Kidney epithelial cell (primary cell): Measurements from ENCODE around the gene CCDC85C. TPM values are rescaled to one million over a fixed set of nuclear protein-coding genes. Genes with fewer than 3 reads are reported as not detected.

Experiments used
- DNase-seq: peaks from one replicate; pipeline ENCODE4 v3.0.0-alpha.2; 2010; ENCODE audit warnings: low read depth
- H3K27me3 ChIP-seq: 2 replicates; pipeline ENCODE4 v1.6.0; 2011; ENCODE audit warnings: low read length; ENCODE audit not compliant: control insufficient read depth, insufficient read depth
- H3K36me3 ChIP-seq: 2 replicates; pipeline ENCODE4 v1.5.1; 2011; ENCODE audit warnings: low read length; ENCODE audit not compliant: control insufficient read depth, insufficient read depth
- H3K4me3 ChIP-seq: 2 replicates; pipeline ENCODE4 v1.5.1; 2011; ENCODE audit warnings: low read depth, mild to moderate bottlenecking, control low read depth, low read length
- CTCF ChIP-seq: IDR thresholded peaks from 2 replicates; pipeline ENCODE4 v1.5.1; 2011; ENCODE audit warnings: mild to moderate bottlenecking, moderate library complexity, low read length, control low read depth, inconsistent platforms; ENCODE audit not compliant: insufficient read depth, poor library complexity, severe bottlenecking
- total RNA-seq: library from RNA; depleted of rRNA; stranded (reverse); fragments of >200 nt; gene quantifications from 2 replicates; pipeline ENCODE4 v1.2.3, GENCODE V29; 2015

CCDC85C gene
- total RNA-seq, 1 donor from 2014 or later, result 32.4 TPM

DNA sequence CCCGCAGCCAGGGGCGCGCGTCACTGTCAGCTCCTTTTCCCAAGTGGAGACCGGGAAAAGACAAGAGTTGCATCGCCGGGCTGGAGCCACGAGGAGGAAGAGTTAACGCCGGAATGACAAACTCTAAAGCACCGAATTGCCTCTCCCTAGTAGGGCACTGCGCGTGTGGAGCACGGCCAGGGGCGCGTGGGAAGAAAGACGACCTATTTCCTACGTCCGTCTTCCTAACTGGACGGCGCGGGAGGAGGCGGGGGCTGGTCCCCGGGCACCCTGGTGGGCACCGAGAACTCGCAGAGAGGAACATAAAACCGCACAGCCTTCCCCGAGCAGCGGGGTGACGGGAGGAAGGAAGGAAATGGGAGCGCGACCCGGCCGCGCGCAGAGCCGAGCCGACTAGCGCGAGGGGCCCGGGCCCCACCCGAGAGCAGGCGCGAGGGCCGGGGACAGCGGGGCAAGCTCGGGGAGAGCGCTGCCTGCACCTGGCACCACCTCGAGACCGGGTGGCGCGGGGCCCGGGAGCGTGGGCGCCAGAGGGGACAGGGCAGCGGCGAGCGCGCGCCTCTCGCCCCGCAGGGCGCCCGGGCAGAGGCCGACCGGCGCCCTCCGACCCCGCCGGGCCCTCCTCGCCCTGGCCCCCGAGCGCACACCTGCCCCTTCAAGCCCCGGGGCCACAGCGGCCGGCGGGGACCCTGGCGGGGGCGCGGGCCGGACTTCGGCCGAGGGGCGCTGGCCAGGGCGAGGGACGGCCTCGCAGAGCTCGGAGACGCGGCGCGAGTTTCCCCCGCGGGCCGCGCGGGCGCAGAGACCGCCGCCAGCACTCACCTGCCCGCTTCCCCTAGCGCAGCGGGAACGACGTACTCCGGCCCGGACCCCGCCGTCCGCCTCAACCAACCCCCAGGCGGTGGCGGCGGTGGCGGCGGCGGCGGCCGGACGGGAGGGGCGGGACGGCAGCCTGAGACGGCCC is 123.8 kb downstream of the CCDC85C start, which contains the start of gene SETD3:
TSS of gene SETD3 (minus strand) at position 954 of the 964 bp plus-strand sequence. CDS start 15,054 bp downstream, outside the sequence.
- H3K4me3 ChIP-seq, result peak within 1 kb of the TSS; percentile 97
- no peak for DNase-seq
- TF ChIP-seq CTCF, result peak; percentile 26
- H3K27me3 ChIP-seq, result no peaks in the 10 kb centered on the region
- no peaks in the 10 kb centered on the region for H3K36me3 ChIP-seq

- no peak for TF ChIP-seq CTCF
- DNase-seq, result no peak
- Histone ChIP-seq H3K27me3 (no peaks in the 10 kb centered on the region), H3K4me3 (peak overlapping the region; percentile 79), H3K36me3 (no peaks in the 10 kb centered on the region)
These were observed 124.7 kb downstream of the CCDC85C start for GRCh38 chr14:99479160-99479905.

DNA sequence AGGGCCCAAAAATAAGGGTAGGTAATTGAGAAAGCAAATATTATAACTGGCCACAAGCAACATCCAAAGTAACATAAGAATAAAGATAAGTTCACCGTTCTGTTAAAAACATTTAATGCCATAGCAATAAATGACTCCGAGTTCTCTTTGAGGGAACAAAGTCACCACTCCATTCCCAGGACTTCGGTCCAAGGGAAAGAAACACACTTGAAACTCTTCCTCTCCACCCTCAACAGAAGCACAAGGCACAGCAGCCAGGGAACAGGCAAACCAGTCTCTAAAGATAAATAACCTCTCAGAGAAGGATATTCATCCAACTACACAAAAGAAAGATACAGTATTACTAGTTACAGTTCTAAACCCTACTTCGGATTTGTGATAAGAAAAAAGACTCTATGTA is 125.9 kb downstream of the CCDC85C start:
- Histone ChIP-seq H3K4me3 (no peak overlapping the region), H3K27me3 (no peaks in the 10 kb centered on the region)
- no peak for TF ChIP-seq CTCF

DNA sequence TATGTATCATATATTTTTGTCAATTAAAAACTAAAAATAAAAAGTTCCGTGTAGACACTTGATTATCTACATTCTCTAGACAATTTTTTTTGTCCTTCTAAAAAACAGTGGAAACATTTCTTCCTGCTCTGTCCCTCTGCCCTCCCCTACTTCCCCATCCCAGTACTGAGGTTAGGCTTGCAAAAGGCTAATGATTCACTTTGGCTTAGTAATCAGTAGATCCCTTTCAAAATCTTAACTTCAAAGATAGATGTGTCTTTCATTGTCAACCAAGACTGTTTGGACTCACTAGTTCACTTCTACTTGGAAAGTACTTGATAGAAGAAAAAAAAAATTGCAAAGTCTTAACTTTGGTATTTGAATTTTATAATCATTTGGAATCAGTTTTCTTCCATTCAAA is 127.1 kb downstream of the CCDC85C start:
- DNase-seq, result no peak
- H3K36me3 ChIP-seq, result no peaks in the 10 kb centered on the region
- no peak for TF ChIP-seq CTCF
- no peaks in the 10 kb centered on the region for H3K27me3 ChIP-seq
- no peak overlapping the region for H3K4me3 ChIP-seq

More for the DNA sequence above, 125.9 kb downstream of the CCDC85C start:
- no peak for DNase-seq
- no peaks in the 10 kb centered on the region for H3K36me3 ChIP-seq

GRCh38 chr14:99475660-99476059 is 128.3 kb downstream of the CCDC85C start:
- Histone ChIP-seq H3K27me3 (no peaks in the 10 kb centered on the region), H3K4me3 (no peak overlapping the region), H3K36me3 (no peaks in the 10 kb centered on the region)
- no peak for TF ChIP-seq CTCF
- no peak for DNase-seq
